ENCODE measurements around the gene MAB21L3.

Gene MAB21L3

DNA sequence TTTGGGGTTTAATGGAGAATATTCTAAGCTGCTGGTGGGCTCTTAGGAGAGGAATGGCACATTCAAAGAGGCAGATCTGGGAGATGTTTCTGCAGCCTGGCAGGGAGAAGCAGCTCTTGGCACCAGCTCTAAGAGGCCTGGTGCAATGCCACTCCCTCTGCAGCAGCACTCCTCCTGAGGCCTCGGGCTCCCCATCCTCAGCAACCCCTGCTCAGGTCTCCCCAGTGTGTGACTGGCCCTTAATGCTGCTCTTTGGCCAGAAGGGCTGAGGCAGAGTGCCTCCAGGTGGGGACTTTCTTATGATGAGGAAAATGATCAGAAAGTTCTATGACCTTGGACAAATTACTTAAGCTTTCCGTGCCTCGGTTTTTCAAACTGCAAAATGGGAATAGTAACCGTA lies 55.5 kb downstream of the MAB21L3 start:
- no peak for DNase-seq

DNA sequence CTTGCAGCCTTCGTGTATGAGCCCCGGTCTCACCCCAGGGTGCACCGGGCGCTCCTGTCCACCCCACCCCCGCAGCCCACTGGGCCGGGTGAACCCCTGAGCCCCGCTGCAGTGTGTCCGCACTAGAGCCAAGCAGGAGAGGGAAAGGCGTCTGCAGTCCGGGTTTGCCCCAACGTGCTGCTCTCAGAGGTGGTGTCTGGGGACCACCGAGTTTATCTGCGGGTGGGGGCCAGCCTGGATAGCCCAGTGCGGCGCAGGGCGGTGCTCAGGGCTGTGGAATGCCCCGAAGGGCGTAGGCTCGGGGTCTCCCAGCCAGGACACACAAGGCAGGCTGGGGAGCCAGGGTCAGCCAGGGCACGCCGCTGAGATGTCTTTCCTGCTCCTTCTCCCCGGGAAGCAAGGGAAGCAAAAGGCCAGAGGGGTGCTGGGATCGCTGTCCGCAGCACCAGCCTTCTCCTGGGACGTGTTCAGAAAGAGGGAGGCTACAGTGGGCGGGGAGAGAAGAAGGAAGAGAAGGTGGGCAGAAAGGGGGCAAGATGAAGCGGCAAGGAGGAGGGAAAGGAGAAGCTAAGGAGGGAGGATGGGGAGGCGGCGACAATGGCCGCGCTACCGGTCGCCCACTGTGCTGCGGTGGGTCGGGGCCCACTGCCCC lies 56.6 kb downstream of the MAB21L3 start:
- no peak for DNase-seq

DNA sequence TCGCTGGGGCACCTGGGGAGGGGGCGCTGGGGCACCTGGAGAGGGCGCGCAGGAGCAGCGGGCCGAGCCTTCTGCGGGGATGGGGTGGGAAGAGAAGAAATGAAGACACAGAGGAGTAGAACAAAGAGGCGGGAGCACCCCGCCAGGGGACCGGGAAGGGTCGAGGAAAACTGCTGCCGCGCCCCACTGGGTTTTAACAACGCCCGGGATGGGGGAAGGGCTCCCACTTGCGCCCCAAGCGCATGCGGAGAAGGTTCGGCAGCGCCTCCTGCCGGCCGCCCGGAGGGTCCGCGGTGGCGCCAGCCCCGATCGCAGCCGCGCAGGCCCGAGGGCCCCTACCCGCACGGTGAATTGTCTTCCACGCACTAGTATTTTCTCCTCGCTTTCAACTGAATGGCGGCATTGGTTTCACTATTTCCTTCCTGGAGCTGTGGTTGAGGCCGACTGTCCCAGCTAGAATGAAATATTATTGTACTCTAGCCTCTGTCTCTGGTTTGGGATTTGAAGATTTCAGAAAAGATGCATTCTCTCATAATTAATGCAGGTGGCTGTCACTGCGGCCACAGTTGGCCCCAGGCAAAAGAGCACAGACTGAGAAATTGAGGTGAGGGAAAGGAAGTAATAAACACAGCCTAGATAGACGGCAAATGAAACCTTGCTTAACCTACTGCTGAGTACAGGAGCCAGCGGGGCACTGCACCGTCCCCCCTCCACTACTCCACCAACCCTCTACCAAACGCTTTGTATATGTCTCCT lies 57.3 kb downstream of the MAB21L3 start:
- no peak for DNase-seq

DNA sequence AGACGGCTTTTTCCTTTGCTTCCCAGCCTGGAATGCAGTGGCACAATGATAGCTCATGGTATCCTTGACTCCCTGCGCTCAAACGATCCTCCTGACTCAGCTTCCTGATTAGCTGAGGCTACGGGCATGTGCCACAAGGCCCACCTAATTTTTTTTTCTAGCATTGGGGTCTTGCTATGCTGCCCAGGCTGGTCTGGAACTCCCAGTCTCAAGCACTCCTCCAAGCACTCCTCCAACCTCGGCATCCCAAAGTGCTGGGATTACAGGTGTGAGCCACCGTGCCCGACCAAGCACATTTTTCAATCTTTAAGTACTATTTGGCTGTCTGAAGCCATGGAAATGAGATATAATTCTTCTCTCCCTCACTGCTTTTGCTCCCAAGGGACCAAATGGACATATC lies 58.7 kb downstream of the MAB21L3 start:
- no peak for DNase-seq

DNA sequence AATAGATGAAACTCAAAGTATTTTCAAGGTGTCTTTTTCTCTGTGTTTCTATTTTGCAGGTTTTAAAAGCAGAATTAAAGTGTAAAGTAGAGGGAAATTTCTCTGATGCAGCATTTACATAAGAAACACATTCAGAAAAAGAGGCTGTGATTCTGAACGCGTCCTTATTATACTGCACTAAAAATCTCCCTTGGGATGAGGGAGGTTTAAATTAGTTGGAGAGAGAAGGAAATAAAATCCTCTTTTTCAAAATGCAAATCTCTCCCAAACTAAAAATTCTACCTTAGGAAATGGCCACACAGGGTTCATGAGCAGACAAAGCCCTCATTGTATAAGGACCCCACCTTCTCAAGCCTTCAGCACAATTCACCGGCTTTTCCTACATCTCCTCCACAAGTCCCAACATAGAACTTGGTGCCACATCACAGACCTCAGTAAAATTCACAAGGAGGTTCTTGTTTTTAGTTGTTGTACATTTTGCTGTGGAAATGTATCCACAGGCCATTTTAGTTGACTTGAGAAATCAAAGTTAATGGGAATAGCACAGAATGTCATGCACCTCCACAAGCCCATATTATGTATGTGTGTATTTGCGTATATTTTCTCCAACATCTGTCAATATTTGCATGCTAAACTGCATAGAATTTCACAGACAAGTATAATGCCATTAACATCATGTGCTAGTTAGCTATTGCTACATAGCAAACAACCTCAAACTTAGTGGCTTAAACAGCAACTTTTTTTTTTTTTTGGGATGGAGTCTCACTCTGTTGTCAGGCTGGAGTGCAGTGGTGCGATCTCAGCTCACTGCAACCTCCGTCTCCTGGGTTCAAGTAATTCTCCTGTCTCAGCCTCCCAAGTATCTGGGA lies 59.8 kb downstream of the MAB21L3 start:
- DNase-seq: no peak

DNA sequence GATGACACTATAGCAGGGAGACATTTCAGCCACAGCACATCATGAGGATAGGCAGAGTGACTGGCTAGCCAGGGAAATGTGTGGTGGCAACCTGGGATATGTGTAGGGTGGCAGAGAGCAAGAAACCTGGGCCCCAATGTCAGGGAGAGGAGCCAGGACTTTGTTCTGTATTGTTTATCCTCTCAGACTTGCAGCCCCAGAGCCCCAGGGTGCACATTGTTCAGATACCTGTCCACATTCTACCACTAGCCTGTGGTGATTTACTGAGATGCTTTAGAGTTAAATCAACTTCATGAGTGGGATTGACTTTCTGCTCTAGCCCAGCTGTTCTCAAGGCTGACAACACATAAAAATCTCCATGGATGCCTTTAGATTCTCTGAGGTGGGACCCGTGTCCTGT lies 61.5 kb downstream of the MAB21L3 start:
- DNase-seq: no peak

DNA sequence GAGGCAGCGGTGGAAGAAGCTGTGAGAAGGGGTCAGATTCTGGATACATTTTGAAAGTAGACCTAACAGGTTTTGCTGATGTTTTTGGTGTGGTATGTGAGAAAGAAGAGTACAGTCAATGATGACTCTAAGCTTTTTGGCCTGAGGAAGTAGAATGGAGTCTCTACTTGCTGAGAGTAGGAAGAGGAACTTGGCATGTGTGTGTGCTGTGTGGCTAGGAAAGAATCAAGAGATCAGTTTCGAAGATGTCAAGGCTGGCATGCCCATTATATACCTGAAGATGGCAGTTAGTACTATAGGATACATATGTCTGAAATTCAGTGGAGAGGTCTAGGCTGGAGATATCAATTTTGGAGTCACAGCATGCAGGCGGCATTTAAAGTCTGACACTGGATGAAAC lies 64.4 kb downstream of the MAB21L3 start:
- no peak for DNase-seq

DNA sequence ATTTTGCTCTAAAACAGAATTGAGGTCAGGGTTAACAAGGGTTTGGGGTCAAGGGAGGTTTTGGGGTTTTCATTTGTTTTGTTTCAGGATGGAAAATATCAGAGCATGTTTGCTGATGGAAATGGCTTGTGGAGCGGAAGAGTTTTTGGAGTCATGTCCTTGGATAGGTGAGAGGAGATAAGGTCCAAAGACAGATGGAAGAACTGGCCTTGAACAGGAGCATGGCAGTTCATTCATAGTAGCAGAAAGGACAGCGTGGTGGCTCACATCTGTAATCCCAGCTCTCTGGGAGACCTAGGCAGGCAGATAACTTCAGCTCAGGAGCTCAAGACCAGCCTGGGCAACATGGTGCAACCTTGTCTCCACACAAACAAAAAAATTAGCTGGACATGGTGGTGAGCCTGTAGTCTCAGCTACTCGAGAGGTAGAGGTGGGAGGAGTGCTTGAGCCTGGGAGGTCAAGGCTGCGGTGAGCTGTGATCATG lies 65.1 kb downstream of the MAB21L3 start:
- DNase-seq: no peak

DNA sequence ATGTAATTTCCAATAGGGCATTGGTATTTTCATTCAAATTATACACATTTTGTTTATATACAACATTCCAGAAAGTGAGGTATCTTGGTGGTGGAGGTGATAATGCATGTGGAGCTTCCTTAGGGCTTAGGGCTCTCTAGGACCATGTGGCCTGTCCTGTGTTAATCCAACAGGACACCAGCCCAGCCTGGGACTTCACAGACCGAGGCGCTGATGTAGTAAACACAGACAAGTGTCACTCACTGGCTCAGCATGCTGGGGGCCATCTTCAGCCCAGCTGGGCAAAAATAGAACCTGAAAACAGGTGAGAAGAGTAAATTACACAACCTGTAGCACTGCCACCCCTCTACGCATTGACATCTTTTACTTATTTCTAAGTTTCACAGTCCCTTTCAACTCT lies 66.7 kb downstream of the MAB21L3 start:
- DNase-seq: no peak

DNA sequence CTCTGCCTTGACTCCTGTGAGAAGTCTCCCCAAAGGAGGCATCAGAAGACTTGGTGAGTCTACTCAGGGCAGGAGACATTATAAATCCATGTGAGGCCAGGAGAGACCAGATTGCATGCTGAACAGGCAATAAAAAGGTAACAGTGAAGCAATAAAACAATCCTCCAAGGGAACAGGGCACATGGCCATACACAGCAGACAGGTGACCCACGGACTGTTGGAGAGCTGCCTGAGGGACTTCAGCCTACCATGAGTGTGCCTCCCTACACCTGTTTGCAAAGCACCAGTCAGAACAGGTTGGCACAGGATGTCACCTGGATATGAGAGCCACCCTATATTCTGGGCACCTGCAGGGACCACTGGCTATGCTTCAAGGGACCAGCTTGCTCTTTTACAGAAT lies 67.6 kb downstream of the MAB21L3 start:
- no peak for DNase-seq

DNA sequence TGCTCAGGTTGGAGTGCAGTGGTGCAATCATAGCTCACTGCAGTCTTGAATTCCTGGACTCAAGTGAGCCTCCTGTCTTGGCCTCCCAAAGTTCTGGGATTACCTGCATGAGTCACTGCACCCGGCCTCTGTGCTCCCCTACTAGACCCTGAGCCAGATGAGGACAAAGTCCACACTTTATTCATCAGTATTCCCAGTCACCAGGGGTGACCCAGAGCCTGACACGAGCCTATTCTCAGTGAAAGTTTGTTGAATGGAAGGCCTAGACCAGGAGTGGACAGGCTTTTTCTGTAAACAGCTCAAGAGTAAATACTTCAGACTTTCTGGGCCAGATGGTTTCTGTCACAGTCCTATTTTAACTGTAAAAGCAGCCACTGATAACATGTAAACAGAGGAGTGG lies 68.2 kb downstream of the MAB21L3 start:
- no peak for DNase-seq

DNA sequence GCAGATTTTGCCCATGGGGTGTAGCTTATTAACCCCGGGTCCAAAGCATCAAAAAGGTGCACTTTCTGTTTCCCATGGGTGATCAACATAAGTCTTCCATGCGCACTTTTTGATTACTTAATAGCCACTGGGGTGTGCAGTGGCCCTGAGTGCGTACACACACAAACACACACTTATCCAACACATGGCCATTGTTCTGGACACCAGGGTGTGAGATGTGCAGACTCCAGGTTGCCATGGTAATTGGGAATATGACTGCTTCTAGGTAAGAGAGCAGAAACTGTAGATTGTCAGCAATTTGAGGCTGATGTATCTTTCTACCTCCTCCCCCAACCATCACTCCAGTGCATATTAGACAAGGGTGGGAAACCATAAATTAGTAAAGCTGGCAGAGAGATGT lies 68.8 kb downstream of the MAB21L3 start:
- DNase-seq: no peak

DNA sequence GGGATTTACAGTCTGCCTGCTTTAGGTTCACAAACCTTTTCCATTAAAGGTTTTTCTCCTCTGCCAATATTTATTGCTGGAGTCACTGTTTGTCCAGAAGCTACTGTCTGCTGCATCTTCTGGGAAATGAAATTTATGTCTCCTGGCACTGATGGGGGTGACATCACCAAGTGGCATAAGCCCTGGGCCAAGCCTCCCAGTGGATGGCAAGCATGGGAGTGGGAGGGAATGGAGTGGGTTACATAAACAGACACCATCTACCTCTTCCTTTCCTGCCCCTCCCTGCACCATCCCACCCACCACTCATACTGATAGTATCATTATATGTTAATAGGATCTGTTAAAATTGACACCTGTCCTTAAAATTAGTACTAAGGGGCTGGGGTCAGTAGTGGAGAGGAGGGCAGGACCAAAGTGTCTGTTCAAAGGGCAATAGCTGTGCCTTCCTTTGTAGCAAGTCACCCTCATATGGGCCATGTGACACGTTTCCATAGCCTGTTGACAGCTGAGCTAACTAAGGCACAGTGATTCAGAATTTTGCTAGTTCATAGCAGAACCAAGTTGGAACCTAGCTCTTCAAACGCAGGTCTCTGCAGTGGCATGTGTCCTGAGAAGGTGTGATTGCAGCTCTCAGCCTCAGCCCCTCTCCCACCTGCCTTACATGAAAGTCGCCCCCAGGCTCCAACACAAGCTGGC lies 71.0 kb downstream of the MAB21L3 start:
- peak; percentile 3 to 49 for DNase-seq
